Activated CD4-positive, alpha-beta T cell treated with anti-CD3 and anti-CD28 coated beads for 4 hours (primary cell): ENCODE measurements around the gene ATP8A2.

ENCODE experiments used
- DNase-seq, 2 donors: peaks; one replicate each; pipeline ENCODE4 v3.0.0-alpha.2; 2020

ATP8A2 gene

GRCh38 chr13:25827831-25828465 is 456.2 kb downstream of the ATP8A2 start:
- DNase-seq = no peak

GRCh38 chr13:25833761-25834160 is 462.0 kb downstream of the ATP8A2 start:
- no peak for DNase-seq

DNA sequence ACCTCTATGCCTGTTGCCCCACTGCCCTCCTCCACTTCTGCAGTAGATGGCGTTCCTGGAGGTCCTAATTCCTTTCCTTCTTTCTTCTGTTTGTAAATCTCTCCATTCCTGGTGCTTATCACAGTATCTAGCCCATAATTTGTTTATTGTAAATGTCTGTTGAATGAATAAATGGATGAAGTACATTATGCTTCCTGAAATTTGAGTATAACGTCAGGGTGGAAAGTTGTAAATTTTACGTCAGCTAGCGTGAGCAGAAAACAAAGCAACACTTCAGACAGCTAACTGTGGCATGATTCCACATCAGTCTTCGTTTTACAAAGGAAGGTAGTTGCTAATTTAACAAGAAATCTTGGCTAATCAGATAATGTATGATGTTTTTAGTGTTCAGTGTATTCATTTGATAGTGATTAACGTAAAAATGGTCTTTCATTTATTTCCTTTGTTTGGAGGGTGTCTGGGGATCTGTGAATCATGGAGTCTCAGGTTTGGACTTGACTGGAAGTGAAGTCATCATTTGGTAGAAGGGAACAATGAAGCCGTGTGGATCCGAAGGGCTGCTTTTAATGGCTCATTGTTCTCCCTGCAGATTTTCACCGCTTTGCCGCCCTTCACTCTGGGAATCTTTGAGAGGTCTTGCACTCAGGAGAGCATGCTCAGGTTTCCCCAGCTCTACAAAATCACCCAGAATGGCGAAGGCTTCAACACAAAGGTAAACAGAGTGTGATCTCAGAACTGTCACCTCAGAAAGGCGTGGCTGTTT is 465.0 kb downstream of the ATP8A2 start:
- no peak for DNase-seq

- DNase-seq = no peak
These were observed 467.6 kb downstream of the ATP8A2 start for GRCh38 chr13:25839371-25839770.

- no peak for DNase-seq
These were observed 468.5 kb downstream of the ATP8A2 start for GRCh38 chr13:25840261-25840660.

DNA sequence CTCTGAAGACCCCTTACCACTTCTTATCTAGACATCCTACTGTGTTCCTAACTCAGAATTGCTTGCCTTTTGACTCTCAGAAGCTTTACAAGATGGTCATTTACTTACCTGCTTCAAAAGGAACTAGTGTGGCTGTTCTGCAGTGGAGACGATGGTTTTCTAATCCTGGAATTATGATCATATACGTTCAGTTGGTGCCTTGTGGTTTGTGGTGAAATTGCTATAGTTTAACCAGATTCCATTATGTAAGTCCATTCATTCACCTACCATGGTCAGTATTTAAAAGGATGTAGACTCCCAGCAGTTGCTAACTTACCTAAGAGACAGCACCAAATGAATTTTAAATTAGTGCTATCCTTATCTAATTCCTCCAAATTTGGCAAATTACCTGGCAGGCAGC is 469.2 kb downstream of the ATP8A2 start:
- no peak for DNase-seq

DNA sequence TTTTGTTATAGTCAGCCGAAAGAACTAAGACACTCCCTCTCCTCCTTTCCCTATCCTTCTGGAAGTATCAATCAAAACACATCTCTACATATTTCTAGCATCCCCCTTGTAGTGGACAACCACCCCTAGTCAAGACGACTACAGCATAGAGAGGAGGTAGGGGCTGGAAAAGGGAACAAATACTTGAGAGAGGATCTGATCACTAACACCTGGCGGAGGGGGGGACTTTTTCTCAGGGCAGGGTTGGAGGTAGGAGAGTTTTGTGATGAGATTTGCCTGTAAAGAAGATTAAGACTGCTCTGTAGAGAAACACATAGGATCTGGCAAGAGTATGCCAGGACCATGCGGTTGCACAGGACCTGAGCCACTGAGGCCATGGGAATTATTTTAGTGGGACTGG is 471.9 kb downstream of the ATP8A2 start:
- no peak for DNase-seq

- DNase-seq = no peak
These were observed 473.0 kb downstream of the ATP8A2 start for GRCh38 chr13:25844559-25845434.

DNA sequence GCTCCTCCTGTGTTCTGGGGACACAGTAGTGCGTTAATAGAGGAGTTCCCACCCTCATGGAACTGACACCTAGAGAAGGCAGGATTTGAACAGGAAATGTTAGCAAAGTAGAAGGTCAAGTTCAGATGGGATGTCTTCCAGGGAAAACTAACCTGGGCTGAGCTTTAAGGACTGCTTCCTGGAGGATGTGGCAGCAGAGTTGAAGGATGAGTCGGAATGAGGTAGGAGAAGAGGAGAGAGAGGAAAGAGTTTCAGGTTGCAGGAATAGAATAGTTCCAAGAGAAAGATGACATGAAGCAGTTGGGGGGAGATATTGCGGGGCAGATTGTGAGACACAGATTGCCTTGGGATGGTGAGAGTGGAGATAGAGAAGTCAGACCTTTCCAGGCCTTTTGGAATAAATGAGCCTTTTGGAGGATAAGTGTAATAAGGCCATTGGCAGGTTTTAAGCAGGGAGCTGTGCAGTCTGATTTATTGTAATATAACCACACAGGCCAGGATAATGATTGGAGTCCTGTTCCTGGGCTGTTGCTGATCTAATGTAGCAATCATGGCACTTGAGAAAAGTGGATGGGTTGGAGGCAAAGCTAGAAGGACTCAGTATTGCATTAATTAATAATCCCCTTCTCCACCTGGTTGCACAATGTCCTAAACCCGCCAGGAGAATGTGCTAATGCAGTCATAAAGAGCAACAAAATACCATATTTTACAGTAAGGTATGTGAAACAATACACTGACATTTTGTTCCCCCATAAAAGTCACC is 474.6 kb downstream of the ATP8A2 start:
- DNase-seq = no peak

DNA sequence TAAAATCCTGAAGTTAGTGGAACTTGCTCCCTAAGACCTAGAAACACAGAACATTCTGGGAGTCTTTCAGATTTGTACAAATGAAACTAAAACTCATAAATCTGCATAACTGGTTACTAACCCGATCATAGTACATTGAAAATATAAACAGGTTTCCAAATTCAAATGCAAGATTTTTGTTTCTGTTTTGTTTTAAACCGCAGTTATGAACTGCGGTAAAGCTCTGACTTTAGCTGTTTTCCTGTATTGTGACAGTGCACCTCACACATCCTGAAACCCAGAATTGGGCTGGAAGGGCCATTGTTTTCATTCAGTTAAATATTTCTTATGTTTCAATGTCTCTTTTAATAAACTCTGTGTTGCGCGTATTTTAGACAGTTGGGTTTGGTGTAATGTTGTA is 475.4 kb downstream of the ATP8A2 start:
- DNase-seq = no peak

DNA sequence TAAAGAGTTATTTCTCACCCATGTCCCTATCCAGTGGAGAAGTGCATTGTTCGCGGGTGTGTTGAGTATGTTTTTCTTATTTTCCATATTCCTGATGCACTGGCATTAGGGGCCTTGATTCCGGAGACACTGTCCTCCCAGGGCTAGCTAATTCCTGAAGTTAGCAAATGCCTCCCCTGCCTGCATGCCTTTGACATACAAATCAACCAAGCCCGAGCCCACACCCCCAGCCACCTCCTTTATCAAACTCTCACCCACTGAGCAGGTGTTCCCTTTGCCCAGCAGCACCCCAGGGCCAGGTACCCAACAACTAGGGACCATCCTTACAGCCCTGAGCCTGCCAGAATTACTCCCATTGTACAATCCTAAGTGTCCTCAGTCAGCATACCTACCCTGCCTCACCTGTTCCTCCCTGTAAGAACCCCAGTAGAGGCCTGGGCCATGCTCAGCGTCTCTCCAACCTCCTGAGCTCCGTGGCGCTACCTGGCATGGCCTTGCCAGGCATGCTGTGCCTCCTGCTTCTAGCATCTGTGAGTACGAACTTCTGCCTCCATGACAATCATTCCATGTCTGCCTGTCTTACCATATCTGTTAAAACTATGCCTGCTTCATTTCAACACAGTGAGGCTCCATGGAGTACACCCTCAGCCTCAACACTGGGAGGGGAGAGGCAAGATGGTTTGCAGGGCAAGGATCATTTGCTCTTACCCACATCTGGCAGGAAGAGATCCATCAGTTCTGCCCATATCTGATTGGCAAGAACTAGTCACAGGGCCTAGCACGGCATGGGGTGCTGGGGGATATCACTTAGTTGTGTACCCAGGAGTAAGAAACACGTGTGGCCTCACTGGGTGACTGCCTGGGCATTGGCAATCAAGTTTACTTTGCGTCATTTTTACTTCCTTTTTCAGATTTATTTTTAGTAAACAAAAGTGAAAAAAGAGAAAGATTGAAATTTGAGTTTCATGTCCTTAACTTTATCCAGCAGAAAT is 476.2 kb downstream of the ATP8A2 start:
- no peak for DNase-seq

DNA sequence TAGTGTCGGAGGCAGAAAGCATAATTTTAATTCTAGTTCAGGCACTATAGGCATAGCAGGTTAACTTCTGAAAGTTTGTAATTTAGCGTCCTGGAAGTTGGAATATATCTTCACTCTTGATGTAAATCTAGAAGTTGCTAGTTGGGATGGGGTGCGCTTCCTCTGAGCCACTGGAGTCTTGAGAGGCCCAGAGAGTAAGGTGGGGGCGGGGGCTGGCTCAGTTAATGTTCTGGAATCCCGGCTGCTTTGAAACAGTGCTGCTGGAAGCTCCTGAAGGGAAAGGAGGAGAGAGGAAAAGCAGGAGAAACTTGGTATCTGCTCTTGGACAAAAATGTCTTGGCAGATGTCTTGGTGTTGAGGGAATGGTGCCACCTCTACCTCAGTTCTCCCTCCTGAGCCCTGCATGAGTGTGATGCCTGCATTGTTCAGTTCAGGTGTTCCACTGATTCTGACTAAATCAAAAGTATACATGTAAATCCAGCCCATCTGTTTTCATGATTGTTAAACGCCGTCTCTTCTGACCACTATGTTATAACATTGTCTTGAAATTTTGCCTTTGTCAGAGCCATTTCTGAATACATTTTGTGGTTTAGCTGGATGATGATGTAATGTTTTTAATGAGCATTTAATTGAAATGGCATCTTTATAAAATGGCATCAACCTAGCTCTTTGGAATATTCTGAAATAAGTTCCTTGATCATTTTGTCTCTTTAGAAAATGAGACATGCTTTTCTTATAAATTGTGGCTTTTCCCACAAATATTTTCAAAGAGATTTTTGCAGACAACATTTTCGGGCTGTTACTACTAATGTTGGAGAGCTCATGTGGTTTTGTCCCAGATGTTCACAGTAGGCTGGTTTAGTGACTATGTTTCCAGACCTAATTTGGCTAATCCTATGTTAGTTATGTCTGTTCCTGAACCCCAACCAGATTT is 477.3 kb downstream of the ATP8A2 start:
- no peak for DNase-seq

- no peak for DNase-seq
These were observed 486.1 kb downstream of the ATP8A2 start for GRCh38 chr13:25857830-25858229.

DNA sequence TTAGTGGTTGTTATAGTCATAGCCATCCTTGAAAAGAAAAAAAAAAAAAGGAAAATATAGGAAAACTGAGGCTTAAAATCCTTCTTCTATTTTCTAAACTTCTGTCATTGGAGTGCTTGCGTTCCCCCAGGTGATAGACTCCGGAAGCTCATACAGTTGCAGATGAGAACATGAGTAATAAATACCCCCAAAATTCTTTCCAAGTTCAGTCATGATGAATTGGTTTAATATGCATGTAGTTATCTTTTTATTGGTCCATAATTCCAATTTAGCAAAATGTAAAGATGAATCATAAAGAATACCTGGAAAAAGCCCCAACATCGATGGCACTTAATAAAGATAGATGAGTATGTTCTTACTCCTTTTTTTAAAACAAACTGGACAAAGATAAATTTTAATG is 487.8 kb downstream of the ATP8A2 start:
- no peak for DNase-seq

DNA sequence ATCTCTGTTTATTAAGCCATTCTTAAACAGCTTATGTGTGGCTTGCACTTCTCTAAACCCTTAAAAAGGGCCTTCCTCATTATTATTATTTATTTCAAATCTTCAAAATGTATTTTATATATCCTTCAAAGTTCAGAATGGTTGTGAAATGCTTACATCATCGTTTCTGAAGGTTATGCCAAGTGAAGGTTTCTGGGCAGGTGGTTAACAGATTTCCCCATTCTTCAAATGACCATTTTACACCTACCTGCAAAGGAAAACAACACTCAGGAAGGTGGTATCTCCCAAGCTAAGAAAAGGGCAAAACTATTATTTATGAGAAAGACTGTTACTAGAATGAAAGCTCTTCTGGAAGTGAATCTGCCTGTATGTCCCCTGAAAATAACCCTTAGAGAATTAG is 488.5 kb downstream of the ATP8A2 start:
- no peak for DNase-seq

DNA sequence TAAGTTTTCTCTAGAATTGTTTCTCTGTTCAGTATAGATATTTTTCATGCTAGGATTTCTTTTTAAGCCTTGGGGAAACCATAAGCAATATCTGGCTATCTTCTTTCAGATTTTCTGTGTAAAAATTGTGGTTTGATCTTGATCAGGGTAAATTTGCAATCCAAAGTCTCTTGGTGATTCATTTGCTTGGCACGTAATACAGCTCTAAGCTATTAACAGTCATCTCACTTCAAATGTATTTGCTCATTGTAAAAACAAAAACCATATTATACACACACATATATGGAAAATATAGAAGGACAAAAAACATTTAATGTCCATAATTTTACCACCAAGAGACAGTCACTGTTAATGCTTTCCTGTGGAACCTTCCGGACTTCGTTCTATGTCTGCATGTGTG is 489.1 kb downstream of the ATP8A2 start:
- DNase-seq = no peak

DNA sequence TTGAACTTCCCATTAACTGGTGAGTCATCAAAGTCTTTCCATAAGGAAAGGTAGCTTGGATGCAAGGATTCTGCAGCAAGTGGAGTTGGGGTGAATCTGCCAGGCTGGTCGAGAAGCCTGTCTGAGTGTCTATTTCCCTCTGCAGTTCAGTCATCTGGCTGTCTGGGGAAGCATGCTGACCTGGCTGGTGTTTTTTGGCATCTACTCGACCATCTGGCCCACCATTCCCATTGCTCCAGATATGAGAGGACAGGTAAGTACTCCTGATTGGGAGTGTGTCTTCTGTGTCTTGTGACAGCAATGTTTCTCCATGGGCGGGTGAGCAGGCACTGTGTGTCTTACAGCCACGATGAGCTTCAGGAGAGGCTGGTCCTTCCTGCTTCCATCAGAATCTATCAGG is 490.4 kb downstream of the ATP8A2 start:
- DNase-seq = no peak

- DNase-seq = no peak
These were observed 492.3 kb downstream of the ATP8A2 start for GRCh38 chr13:25864116-25864515.

- DNase-seq = no peak
These were observed 493.2 kb downstream of the ATP8A2 start for GRCh38 chr13:25864936-25865335.

DNA sequence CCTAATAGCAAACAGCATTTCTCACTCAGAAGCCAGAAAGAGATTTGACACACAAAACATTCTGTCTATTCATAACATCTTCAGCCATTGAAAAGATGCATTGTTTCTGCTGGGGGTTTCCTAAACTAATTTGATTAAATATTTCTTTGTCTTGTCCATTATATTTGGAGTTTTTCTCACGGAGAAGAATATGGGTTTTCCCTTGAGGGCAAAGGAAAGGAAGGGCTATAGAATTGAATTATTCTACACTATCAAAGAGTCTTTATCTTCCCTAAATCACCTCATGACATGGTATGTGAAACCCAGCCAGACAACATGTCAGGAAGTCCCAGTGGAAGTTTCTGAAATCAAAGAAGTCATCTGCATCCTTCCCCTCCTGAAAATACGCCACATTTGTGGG is 493.6 kb downstream of the ATP8A2 start:
- DNase-seq = no peak

DNA sequence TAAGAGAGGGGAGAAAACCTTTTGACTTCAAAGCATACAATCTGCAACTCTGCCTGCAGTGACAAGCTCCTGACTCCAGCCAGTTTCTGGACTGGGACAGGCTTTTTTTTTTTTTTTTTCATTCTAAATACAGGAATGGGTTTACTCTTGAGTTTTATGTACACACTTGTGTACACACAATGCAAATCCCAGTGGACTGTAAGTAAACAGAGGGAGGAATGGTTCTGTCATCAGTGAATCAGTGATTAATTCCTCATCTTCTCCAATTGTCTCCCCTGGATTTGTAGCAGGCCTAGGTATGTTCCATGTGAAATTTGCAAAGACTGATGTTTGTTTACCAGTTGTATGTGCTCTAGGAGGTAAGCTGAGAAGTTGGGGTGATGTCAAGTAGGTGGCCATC is 495.3 kb downstream of the ATP8A2 start:
- DNase-seq = no peak
